ENCODE results near the gene SLC44A4. TPM values are rescaled to one million over a fixed set of nuclear protein-coding genes. Genes with fewer than 3 reads are reported as not detected.
"Not testable (repeated sequence)": the region's sequence is repeated elsewhere in the genome, so short reads cannot be mapped to it uniquely, and the experiment has no call there.

Gene SLC44A4
- total and polyA plus RNA-seq, 12 donors = 0.03 to 0.24 (median 0.14) TPM; not detected in 9

DNA sequence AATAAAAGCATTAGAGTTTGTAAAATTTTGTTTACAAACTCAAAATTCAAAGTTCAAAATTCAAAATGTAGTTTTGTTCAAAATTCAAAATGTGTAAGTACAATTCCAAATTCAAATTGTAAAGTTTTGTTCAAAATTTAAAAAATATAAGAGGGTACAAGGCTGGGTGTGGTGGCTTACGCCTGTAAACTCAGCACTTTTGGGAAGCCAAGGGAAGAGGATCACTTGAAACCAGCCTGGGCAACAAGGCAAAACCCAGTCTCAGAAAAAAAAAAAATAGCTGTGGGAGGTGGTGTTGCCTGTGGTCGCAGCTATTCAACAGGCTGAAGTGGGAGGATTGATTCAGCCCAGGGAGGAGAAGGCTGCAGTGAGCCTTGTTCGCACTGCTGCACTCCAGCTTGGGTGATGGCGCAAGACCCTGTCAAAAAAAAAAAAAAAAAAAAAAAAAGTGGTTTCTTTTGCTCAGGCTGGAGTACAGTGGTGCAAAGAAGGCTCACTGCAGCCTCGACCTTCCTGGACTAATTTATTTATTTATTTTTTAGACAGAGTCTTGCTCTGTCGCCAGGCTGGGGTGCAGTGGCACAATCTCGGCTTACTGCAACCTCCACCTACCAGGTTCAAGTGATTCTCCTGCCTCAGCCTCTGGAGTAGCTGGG, 28.5 kb upstream of the SLC44A4 start:
- Histone ChIP-seq H3K9me3 (no peaks in the 10 kb centered on the region), H3K4me1 (peaks cover 0 to 34% (median 6%) of the 10 kb centered on the region in 9 donors), H3K27me3 (peaks cover 0 to 4% (median 0%) of the 10 kb centered on the region in 7 donors), H3K36me3 (no peaks in the 10 kb centered on the region), H3K4me3 (no peak overlapping the region), H3K27ac (no peak overlapping the region)
- DNase-seq (no peak), ATAC-seq (peak in 2 of 8 donors; percentile 9 to 48)
- intact Hi-C loops (cut with DNase I) = loop anchor here in 2 of 10 donors (10.0 kb wide), 1 partner anchor 48 kb away; the partner anchor contains the start of genes NELFE (in 2 of the 2) and SKIC2 (in 2 of the 2)
- no peak for TF ChIP-seq CTCF (IDR thresholded peaks at IDR 0.05)
- 55 to 70% methylated on average over 7 of the region's 7 CpGs for WGBS, 2 donors

DNA sequence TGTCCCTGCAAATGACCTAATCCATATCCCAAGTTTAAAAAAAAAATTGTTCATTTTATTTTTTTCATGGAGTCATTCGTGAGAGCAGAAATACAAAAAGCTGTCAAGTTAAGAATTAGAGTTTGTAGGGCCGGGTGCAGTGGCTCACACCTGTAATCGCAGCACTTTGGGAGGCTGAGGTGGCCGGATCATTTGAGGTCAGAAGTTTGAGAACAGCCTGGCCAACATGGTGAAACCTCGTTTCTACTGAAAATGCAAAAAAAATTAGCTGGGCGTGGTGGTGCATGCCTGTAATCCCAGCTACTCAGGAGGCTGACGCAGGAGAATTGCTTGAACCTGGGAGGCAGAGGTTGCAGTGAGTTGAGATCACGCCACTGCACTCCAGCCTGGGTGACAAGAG, 27.9 kb upstream of the SLC44A4 start:
- not testable (repeated sequence) for H3K4me3 ChIP-seq, H3K36me3 ChIP-seq, H3K27ac ChIP-seq, H3K27me3 ChIP-seq, H3K9me3 ChIP-seq, DNase-seq, ATAC-seq
- WGBS, 2 donors = 77 to 81% methylated on average over 8 of the region's 8 CpGs
- H3K4me1 ChIP-seq = peaks cover 0 to 33% (median 6%) of the 10 kb centered on the region in 9 donors
- intact Hi-C loops (cut with DNase I) = loop anchor here in 2 of 10 donors (10.0 kb wide), 1 partner anchor 48 kb away; the partner anchor contains the start of genes NELFE (in 2 of the 2) and SKIC2 (in 2 of the 2)

- Histone ChIP-seq H3K9me3 (no peaks in the 10 kb centered on the region), H3K4me3 (no peak overlapping the region), H3K27me3 (peaks cover 0 to 4% (median 0%) of the 10 kb centered on the region in 7 donors), H3K27ac (no peak overlapping the region), H3K36me3 (no peaks in the 10 kb centered on the region), H3K4me1 (peaks cover 2 to 31% (median 9%) of the 10 kb centered on the region in 9 donors)
- intact Hi-C loops (cut with DNase I) = loop anchor here in 2 of 10 donors (10.0 kb wide), 1 partner anchor 49 kb away; the partner anchor contains the start of genes NELFE (in 2 of the 2) and SKIC2 (in 2 of the 2)
- ATAC-seq (no peak), DNase-seq (no peak)
- TF ChIP-seq CTCF (IDR thresholded peaks at IDR 0.05) = no peak
- WGBS, 2 donors = 29 to 35% methylated on average over 4 of the region's 4 CpGs
Measured at GRCh38 chr6:31906122-31906521, 27.3 kb upstream of the SLC44A4 start.

- WGBS, 2 donors = 91 to 100% methylated on average over 1 of the region's 1 CpG
- Histone ChIP-seq H3K27ac (no peak overlapping the region), H3K4me1 (peaks cover 3 to 32% (median 13%) of the 10 kb centered on the region in 9 donors), H3K4me3 (no peak overlapping the region), H3K9me3 (no peaks in the 10 kb centered on the region), H3K27me3 (no peaks in the 10 kb centered on the region), H3K36me3 (no peaks in the 10 kb centered on the region)
- no peak for DNase-seq
- no peak for ATAC-seq
- TF ChIP-seq CTCF (IDR thresholded peaks at IDR 0.05) = no peak
- intact Hi-C loops (cut with DNase I) = loop anchor here in 2 of 10 donors (10.0 kb wide), 1 partner anchor 50 kb away; the partner anchor contains the start of genes NELFE (in 2 of the 2) and SKIC2 (in 2 of the 2)
Measured at GRCh38 chr6:31905041-31905440, 26.2 kb upstream of the SLC44A4 start.

All from heart right ventricle (tissue), 16 donors.